ENCODE measurements around the gene RPL38.

RPL38 gene

GRCh38 chr17:74227271-74228080 lies 24.0 kb downstream of the RPL38 start:
- no peak for DNase-seq (ENCODE audit: low read depth in 2 of 2)

DNA sequence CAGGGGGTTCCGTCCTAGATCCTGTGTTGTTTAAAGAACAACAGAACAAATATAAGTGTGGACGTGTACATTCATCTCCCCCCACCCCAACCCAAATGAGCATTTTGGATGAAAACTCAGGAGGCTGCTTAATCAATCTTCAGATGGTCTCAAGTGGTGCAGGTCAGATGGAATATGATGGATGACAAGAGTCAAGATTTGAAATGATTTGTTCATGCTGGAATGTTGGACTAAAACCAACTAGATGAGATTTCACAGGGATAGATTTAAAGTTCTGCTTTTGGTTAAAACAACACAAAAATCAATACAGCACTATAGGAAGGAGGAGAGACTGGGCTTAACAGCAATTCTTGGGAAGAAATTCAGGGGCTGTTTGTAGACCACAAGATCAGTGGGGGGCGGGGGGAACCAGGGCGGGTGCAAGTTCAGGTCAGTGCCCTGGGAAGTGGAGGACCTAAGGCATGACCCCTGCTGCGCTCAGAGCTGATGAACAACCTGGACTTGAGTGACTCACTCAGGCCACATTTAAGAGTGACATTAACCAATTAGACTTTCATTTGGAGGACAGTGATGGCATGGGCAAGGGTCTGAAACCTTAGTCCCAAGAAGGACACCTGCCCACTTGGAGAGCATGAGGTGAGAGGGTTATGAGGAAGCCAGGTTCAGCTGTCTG lies 25.0 kb downstream of the RPL38 start:
- no peak for DNase-seq (ENCODE audit: low read depth in 2 of 2)

- no peak for DNase-seq (ENCODE audit: low read depth in 2 of 2)
Measured at GRCh38 chr17:74230896-74231295, 27.4 kb downstream of the RPL38 start.

GRCh38 chr17:74231928-74232907 lies 28.7 kb downstream of the RPL38 start:
- no peak for DNase-seq (ENCODE audit: low read depth in 2 of 2)

- DNase-seq (ENCODE audit: low read depth in 2 of 2) = no peak
Measured at GRCh38 chr17:74233937-74234336, 30.5 kb downstream of the RPL38 start.

- no peak for DNase-seq (ENCODE audit: low read depth in 2 of 2)
Measured at GRCh38 chr17:74234486-74234885, 31.0 kb downstream of the RPL38 start.

DNA sequence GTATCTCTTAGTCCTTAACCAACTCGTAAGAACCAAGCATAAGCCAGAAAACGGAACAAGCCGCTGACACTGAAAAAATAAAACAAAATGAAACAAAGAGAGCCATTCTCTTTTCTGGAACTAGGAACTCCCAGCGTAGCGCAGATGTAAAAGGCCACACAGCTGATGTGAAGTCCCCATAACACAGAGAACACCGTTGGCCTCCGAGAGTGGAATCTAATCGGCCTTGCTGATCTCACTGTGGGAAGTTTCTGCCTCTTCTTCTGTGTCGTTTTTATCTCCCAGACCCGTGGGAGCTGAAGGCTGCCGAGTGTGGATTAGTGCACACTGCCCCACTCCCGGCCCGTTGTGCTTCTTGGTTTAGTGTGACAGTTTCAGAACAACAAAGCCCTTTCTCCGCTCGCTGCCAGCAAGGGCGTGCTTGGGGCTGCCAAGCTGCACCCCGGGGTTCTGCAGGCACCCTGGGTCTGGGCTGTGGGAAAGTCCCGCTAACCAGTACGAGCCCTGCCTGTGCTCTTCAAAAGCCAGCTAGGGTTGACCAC lies 31.6 kb downstream of the RPL38 start:
- DNase-seq (ENCODE audit: low read depth in 2 of 2) = no peak

DNA sequence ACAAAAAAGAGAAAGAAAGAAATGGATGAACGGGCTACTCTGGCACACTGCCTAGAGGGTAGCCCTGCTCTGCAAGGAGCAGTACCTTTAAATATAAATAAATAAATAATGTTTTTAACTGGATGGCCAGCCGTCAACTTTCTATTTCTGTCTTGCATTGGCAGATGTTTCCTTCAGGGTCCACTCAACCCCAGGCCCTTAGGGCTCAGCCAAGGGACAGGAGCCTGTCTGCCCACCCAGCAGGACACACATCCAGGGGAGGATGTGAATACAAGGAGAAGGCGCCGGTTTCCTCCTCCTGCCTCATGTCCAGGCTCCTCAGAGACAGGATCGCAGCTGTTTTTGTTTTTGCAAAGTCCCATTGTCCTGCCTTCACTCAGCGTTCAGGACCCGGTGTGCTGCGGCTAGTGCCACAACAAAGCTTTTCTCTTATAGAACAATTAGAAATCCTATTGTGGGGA lies 32.5 kb downstream of the RPL38 start:
- DNase-seq (ENCODE audit: low read depth in 2 of 2) = no peak

- DNase-seq (ENCODE audit: low read depth in 2 of 2) = no peak
Measured at GRCh38 chr17:74237321-74237720, 33.8 kb downstream of the RPL38 start.

GRCh38 chr17:74239172-74239571 lies 35.7 kb downstream of the RPL38 start:
- no peak for DNase-seq (ENCODE audit: low read depth in 2 of 2)

DNA sequence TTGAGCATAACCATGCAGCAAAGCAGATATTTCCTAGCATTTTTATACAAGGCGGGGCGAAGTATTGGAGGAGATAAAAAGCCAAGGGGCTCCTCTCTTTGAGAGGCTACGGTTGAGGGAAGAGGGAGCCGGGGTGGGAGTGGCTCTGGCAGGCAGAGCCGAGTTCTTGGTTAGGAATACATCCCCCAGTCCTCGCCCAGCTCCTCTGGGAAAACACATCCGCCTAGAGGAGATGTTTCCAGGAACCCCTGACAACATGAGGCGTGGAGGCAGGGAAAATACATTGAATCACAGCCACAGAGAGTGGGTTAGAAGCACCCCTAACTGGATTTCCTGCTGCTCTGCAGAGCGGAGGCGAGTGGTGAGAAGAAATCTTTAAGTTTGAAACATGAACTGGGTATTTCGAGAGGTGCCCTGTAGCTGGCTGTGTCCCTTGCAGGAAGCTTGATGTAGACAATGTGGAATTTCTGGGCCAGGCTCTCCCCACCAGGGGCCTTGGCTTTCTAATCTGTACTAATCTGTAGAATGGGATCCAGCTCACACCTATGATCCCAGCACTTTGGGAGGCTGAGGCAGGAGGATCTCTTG lies 37.2 kb downstream of the RPL38 start:
- DNase-seq (ENCODE audit: low read depth in 2 of 2) = no peak

DNA sequence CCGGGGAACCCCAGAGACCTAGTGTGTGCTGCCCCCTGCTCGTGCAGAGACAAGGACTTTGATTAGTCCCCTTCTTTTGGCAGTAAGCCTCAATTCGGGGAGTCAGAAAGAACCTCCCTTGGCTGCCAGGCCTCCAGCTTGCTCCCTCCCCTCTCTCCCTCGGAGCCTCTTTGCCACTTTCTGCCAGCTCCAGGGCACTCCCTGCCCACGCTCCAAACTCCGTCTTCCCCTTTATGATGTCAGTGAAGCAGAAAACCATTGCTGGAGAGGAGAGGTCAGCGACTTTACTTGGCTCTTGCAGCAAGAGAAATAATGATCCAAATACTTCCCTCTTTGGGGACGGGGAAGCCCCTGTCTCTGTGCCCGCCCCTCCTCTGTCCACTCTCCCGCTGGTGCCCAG lies 38.0 kb downstream of the RPL38 start:
- no peak for DNase-seq (ENCODE audit: low read depth in 2 of 2)

DNA sequence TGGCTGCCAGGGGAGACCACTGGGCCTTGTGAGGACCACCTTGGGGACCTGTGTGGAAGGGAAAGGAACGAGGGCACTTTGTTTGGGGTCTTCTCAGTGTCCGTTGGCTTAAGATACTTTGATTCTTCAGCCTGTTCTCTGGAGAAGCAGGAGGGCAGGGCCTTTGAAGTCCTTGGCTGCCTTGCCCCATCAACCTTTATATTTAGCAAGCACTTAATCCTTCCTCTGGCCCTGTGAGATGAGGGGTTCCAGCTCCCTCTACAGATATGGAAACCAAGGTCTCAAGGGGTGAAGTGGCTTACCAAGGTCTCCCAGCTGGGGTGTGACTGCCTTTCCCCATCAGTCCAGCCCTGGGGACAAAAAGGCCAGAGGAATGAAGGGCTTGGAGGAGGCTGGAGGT lies 38.4 kb downstream of the RPL38 start:
- no peak for DNase-seq (ENCODE audit: low read depth in 2 of 2)

- DNase-seq (ENCODE audit: low read depth in 2 of 2) = no peak
Measured at GRCh38 chr17:74243013-74243755, 39.7 kb downstream of the RPL38 start.

DNA sequence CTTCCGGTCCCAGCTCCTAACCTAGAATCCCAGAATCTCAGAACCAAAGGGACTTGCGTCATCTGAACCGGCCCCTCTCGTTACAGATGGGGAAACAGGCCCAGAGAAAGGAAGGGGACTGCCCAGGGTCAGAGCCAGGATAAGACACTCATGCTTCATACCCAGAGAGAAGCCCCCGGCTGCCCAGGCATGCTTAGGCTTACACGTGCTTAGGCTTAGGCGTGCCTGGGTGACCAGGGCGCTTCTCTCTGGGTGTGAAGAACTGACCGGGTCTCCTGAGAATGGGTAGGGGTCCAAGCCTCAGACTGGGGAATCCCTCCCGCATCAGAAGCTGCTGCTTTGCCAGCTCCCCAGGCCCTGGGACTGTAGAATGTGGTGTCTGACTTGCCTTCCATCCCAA lies 40.6 kb downstream of the RPL38 start:
- no peak for DNase-seq (ENCODE audit: low read depth in 2 of 2)

GRCh38 chr17:74244548-74244947 lies 41.1 kb downstream of the RPL38 start:
- no peak for DNase-seq (ENCODE audit: low read depth in 2 of 2)

DNA sequence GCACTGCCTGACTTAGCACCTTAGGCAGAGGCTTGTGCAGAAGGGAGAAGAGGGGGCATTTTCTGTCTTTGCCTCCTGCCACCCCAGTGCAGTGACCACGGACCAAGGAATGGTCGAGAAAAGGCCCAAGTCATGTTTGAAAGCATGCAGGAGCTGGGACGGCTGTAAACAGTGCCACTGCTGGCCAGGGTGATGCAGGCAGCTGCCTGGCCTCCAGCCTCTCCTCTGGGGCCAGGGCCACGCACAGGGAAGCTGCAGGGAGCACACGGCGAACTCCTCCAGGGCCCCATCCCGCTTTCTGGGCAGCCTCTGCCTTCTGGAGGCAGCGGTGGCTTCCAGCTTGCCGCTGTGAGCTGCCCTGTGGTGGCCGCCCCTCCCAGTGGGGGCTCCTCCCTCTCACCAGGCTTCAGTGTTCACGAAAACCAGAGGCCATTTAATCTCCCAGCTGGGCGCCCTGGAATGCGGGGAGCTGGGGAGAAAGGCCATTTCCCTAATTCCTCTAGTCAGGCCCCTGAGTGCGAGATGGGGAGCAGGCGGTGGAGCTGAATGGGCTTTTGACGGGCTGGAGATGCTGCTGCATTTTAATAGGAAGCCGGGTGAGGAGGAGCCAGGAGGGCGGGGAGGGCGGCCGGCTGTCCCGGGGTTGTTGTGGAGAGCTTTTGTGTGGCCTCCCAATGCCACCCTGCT lies 41.8 kb downstream of the RPL38 start:
- DNase-seq (ENCODE audit: low read depth in 2 of 2) = no peak

- DNase-seq (ENCODE audit: low read depth in 2 of 2) = no peak
Measured at GRCh38 chr17:74245871-74246270, 42.4 kb downstream of the RPL38 start.

GRCh38 chr17:74249590-74250270 lies 46.3 kb downstream of the RPL38 start:
- no peak for DNase-seq (ENCODE audit: low read depth in 2 of 2)

Data from stimulated activated CD8-positive, alpha-beta memory T cell treated with anti-CD3 and anti-CD28 coated beads, Interleukin-7, amount 100 ng/mL, for 4 hours (primary cell).